WERI-Rb-1 (cell line): Measurements from ENCODE around the gene PRKRA.

Experiments
- DNase-seq: peaks from one replicate; pipeline ENCODE4 v3.0.0-alpha.2; 2020
- H3K27ac ChIP-seq: fragments of 250-450 bp; sonication (Bioruptor Pico); 2 replicates; pipeline ENCODE4 v1.5.1; 2020; ENCODE audit warnings: mild to moderate bottlenecking, moderate library complexity
- H3K27me3 ChIP-seq: fragments of 250-450 bp; sonication (Bioruptor Pico); 2 replicates; pipeline ENCODE4 v1.5.1; 2021; ENCODE audit warnings: mild to moderate bottlenecking, low read depth, moderate library complexity; ENCODE audit not compliant: insufficient read depth, severe bottlenecking
- H3K36me3 ChIP-seq: fragments of 250-450 bp; sonication (Bioruptor Pico); 2 replicates; pipeline ENCODE4 v1.5.1; 2020; ENCODE audit warnings: mild to moderate bottlenecking, moderate library complexity
- H3K4me3 ChIP-seq: 2 replicates; pipeline ENCODE4 v1.5.1; 2011; ENCODE audit warnings: low read depth, mild to moderate bottlenecking, control low read depth, low read length
- H3K9me3 ChIP-seq: fragments of 250-450 bp; sonication (Bioruptor Pico); 2 replicates; pipeline ENCODE4 v1.5.1; 2021; ENCODE audit warnings: mild to moderate bottlenecking, moderate library complexity; ENCODE audit not compliant: severe bottlenecking
- TF ChIP-seq, protein P1 (sequence below): IDR thresholded peaks from 2 replicates; pipeline ENCODE4 v1.5.1; 2011; ENCODE audit warnings: low read depth, mild to moderate bottlenecking, control low read depth, inconsistent platforms, low read length

PRKRA gene

DNA sequence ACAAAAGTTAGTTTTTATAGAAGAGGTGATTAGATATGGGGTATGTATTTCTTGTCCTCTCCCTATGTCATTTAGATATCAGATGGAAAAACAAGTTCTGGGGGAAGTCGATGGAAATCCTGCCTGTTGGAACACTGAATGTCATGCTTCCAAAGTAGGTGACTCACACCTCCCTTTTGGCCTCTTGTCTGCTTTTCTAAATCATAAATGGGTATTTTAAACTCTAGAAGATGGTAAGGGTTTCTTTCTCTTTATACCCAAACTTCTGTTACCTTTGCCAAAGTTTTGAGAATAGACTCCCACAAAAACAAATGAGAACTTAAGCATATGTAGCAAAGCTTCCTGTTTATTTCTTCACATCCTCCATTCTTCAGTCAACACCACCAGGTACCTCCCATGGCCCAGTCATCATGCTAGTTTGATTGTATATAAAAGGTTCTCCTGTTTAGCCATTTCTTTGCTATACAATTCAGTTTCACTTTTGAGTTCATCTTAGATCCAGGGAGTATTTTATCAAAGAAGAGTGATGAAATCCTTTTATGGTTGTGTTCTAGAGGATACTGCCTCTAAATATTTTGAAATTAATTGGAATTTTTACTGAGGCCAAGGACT lies 63.9 kb downstream of the PRKRA start:
- Histone ChIP-seq H3K9me3 (no peaks in the 10 kb centered on the region), H3K36me3 (peaks cover 66% of the 10 kb centered on the region), H3K4me3 (no peak overlapping the region), H3K27me3 (no peaks in the 10 kb centered on the region), H3K27ac (no peak overlapping the region)
- TF ChIP-seq, protein P1, sequence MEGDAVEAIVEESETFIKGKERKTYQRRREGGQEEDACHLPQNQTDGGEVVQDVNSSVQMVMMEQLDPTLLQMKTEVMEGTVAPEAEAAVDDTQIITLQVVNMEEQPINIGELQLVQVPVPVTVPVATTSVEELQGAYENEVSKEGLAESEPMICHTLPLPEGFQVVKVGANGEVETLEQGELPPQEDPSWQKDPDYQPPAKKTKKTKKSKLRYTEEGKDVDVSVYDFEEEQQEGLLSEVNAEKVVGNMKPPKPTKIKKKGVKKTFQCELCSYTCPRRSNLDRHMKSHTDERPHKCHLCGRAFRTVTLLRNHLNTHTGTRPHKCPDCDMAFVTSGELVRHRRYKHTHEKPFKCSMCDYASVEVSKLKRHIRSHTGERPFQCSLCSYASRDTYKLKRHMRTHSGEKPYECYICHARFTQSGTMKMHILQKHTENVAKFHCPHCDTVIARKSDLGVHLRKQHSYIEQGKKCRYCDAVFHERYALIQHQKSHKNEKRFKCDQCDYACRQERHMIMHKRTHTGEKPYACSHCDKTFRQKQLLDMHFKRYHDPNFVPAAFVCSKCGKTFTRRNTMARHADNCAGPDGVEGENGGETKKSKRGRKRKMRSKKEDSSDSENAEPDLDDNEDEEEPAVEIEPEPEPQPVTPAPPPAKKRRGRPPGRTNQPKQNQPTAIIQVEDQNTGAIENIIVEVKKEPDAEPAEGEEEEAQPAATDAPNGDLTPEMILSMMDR, result no peak
- DNase-seq, result no peak

DNA sequence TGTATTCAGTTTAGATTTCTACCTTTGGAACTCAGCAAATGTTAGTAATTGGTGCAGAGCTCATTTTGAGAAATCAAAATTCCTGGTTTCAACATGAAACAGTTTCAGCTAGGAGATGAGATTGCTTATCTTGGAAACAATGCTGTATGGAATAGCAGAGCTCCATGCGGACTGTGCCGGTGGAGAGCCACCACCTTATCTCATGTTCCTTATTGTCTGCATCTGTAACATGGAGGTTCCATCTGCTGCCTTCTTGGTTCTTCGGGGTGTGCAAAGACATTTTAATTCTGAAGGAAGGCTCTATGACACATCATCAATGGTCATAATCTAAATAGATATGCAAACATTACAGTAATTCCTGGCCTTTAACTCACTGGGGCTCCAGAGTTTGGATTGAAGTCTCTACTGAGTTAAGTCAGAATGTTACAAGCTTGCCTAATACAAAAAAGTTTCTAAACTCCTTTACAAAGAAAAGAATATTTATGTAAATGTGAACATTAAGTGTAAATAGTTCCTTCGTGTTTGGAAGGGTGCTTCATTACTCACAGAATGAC lies 65.3 kb downstream of the PRKRA start:
- DNase-seq, result no peak
- TF ChIP-seq, protein P1, result no peak
- H3K27me3 ChIP-seq, result no peaks in the 10 kb centered on the region
- peaks cover 67% of the 10 kb centered on the region for H3K36me3 ChIP-seq
- H3K9me3 ChIP-seq, result no peaks in the 10 kb centered on the region
- H3K4me3 ChIP-seq, result no peak overlapping the region
- H3K27ac ChIP-seq, result no peak overlapping the region

DNA sequence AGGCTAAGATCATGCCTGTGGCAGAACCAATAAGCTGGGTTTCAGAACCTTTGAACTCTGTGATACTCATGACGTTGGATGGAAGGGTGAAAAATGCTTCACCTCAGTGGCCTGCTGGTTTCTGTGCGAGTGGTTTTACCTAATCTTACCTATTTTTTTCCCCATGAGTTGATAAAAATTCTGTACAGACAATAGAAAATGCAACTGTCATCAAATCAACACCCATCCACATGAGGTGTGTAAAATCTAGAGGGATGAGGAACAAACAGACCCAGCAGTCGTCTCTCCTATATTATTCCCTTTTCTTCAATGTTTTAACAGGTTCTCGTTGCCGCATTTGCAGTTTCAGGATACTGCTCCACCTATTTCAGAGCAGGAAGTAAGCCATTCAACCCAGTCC lies 67.3 kb downstream of the PRKRA start:
- Histone ChIP-seq H3K27ac (no peak overlapping the region), H3K27me3 (no peaks in the 10 kb centered on the region), H3K9me3 (no peaks in the 10 kb centered on the region), H3K36me3 (peaks cover 51% of the 10 kb centered on the region), H3K4me3 (no peak overlapping the region)
- no peak for DNase-seq
- TF ChIP-seq, protein P1, result no peak
